Measurements from ENCODE around the gene GPR84.

The GPR84 gene

DNA sequence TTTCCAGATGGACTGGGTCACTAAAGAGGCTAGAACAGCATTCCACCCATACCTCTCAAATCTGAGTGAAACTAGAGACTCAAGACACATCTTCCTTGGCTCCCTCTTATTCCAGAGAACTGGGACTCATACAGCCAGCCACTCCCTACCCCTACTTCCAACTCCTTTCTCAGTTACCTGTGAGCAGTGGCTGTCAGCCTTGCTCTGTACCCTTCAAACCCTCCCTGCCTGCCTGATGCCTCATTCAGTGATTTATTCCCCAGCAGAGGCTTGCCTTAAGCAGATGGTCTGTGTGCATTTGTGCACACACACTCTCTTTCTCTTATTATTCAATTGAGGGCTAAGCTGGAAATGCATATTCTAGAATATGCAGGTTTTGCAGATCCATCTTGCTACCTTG is 14.6 kb downstream of the GPR84 start:
- peaks cover 59% of the 10 kb centered on the region for H3K36me3 ChIP-seq (ENCODE audit: insufficient read depth, low read length)
- H3K27me3 ChIP-seq (ENCODE audit: insufficient read depth, low read length), result no peaks in the 10 kb centered on the region
- no peaks in the 10 kb centered on the region for H3K9me3 ChIP-seq (ENCODE audit: low read length)
- H4K20me1 ChIP-seq (ENCODE audit: insufficient read depth, low read length), result no peaks in the 10 kb centered on the region
- H3F3A ChIP-seq (ENCODE audit: insufficient read depth, low read length), result no peaks in the 10 kb centered on the region
- no peaks in the 10 kb centered on the region for H3K9me2 ChIP-seq (ENCODE audit: low read depth, low read length)
- H3K79me2 ChIP-seq (ENCODE audit: insufficient read depth, low read length), result no peaks in the 10 kb centered on the region
- no peak overlapping the region for H3K4me3 ChIP-seq (ENCODE audit: low read depth, low read length, poor library complexity, severe bottlenecking)
- no peak overlapping the region for H2AFZ ChIP-seq (ENCODE audit: low read length)
- H3K27ac ChIP-seq (ENCODE audit: low read depth, low read length, poor library complexity, severe bottlenecking), result no peak overlapping the region
- H3K9ac ChIP-seq (ENCODE audit: low read length), result no peak overlapping the region
- no peak overlapping the region for H3K4me2 ChIP-seq (ENCODE audit: low read length)
- H3K4me1 ChIP-seq (ENCODE audit: insufficient read depth, low read length, severe bottlenecking), result no peaks in the 10 kb centered on the region
- no peak for TF ChIP-seq EZH2 (IDR thresholded peaks at IDR 0.05; ENCODE audit: borderline replicate concordance, low read length)
- TF ChIP-seq, protein P1, sequence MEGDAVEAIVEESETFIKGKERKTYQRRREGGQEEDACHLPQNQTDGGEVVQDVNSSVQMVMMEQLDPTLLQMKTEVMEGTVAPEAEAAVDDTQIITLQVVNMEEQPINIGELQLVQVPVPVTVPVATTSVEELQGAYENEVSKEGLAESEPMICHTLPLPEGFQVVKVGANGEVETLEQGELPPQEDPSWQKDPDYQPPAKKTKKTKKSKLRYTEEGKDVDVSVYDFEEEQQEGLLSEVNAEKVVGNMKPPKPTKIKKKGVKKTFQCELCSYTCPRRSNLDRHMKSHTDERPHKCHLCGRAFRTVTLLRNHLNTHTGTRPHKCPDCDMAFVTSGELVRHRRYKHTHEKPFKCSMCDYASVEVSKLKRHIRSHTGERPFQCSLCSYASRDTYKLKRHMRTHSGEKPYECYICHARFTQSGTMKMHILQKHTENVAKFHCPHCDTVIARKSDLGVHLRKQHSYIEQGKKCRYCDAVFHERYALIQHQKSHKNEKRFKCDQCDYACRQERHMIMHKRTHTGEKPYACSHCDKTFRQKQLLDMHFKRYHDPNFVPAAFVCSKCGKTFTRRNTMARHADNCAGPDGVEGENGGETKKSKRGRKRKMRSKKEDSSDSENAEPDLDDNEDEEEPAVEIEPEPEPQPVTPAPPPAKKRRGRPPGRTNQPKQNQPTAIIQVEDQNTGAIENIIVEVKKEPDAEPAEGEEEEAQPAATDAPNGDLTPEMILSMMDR (IDR thresholded peaks at IDR 0.05; ENCODE audit: low read length), result no peak

DNA sequence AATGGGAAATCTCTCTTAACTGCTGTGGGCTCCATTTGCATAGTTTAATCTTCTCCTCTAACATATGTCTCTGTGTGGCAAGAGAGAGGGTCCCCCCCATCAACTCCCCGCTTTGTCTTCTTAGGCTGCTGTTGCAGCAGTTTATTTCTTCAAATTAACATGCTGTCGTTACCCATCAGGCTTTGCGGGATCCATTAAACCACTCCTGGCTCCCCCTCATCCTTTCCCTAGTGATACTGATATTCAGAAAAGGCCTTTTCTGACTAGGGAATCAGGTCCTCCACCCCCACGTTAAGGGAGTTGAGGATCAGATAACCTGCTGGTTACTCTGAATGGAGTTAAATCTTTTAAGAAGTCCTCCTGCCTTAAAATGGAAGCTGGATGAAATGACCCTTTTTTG is 15.2 kb downstream of the GPR84 start:
- Histone ChIP-seq H3K9ac (ENCODE audit: low read length) (no peak overlapping the region), H3K9me3 (ENCODE audit: low read length) (no peaks in the 10 kb centered on the region)

DNA sequence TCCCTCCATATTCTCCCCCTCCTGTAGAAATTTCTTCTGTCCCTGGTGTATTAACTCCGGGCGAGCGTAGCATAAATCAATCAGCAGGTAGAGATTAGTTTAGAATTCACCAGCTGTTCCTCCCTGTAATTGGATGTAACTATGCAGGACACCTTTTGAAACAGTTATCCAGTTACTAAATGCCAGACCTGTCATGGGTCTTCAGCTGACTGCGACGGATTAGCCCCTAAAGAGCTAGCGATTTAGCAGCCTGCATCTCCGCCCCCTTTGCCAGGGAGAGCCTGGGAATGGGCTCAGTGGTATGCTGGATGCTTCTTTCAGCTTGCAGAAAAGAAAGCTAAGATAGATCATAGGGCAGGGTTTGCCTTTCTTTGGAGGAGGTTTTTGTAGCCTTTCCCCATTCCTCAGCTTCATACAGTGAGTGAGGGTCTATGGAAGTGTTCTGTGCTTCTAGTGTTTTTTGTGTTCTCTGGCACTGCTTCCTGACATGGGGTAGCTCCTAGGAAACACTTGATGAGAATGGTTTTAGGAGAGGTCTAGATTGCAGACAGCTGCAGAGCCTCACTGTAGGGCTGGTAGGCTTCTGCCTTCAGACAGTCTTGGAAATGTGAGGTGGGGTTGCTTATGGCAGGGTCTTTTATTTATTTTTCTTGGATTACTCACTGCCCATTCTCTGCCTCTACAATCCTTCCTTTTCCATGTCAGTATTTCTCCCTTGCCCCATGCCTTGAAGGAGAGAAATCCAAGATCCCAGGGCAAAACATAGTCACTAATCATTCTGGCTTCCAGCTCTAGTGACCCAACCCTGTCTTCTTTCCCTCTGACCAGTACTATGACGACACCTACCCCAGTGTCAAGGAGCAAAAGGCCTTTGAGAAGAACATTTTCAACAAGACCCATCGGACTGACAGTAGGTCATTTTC is 22.6 kb downstream of the GPR84 start:
- no peak overlapping the region for H3K4me3 ChIP-seq (ENCODE audit: low read depth, low read length, poor library complexity, severe bottlenecking)
- H4K20me1 ChIP-seq (ENCODE audit: insufficient read depth, low read length), result no peaks in the 10 kb centered on the region
- no peak overlapping the region for H3K4me2 ChIP-seq (ENCODE audit: low read length)
- no peaks in the 10 kb centered on the region for H3K79me2 ChIP-seq (ENCODE audit: insufficient read depth, low read length)
- H3K27ac ChIP-seq (ENCODE audit: low read depth, low read length, poor library complexity, severe bottlenecking), result no peak overlapping the region
- H3F3A ChIP-seq (ENCODE audit: insufficient read depth, low read length), result no peaks in the 10 kb centered on the region
- H3K9me3 ChIP-seq (ENCODE audit: low read length), result no peaks in the 10 kb centered on the region
- H3K27me3 ChIP-seq (ENCODE audit: insufficient read depth, low read length), result no peaks in the 10 kb centered on the region
- no peak overlapping the region for H3K9ac ChIP-seq (ENCODE audit: low read length)
- TF ChIP-seq, protein P1 (IDR thresholded peaks at IDR 0.05; ENCODE audit: low read length), result no peak
- TF ChIP-seq EZH2 (IDR thresholded peaks at IDR 0.05; ENCODE audit: borderline replicate concordance, low read length), result no peak
- peaks cover 48% of the 10 kb centered on the region for H3K36me3 ChIP-seq (ENCODE audit: insufficient read depth, low read length)
- no peak overlapping the region for H2AFZ ChIP-seq (ENCODE audit: low read length)
- no peaks in the 10 kb centered on the region for H3K9me2 ChIP-seq (ENCODE audit: low read depth, low read length)
- H3K4me1 ChIP-seq (ENCODE audit: insufficient read depth, low read length, severe bottlenecking), result no peaks in the 10 kb centered on the region

More for the DNA sequence above, 15.2 kb downstream of the GPR84 start:
- Histone ChIP-seq H3K9me2 (ENCODE audit: low read depth, low read length) (no peaks in the 10 kb centered on the region), H3K79me2 (ENCODE audit: insufficient read depth, low read length) (no peaks in the 10 kb centered on the region), H3K27ac (ENCODE audit: low read depth, low read length, poor library complexity, severe bottlenecking) (no peak overlapping the region), H3F3A (ENCODE audit: insufficient read depth, low read length) (no peaks in the 10 kb centered on the region), H3K4me2 (ENCODE audit: low read length) (no peak overlapping the region), H3K36me3 (ENCODE audit: insufficient read depth, low read length) (peaks cover 60% of the 10 kb centered on the region), H3K27me3 (ENCODE audit: insufficient read depth, low read length) (no peaks in the 10 kb centered on the region), H4K20me1 (ENCODE audit: insufficient read depth, low read length) (no peaks in the 10 kb centered on the region), H3K4me1 (ENCODE audit: insufficient read depth, low read length, severe bottlenecking) (no peaks in the 10 kb centered on the region), H2AFZ (ENCODE audit: low read length) (no peak overlapping the region), H3K4me3 (ENCODE audit: low read depth, low read length, poor library complexity, severe bottlenecking) (no peak overlapping the region)
- TF ChIP-seq EZH2 (IDR thresholded peaks at IDR 0.05; ENCODE audit: borderline replicate concordance, low read length), result no peak
- TF ChIP-seq, protein P1 (IDR thresholded peaks at IDR 0.05; ENCODE audit: low read length), result no peak

Data from OCI-LY1 (cell line).